ENCODE results near the gene PRR36.
"Not testable (repeated sequence)": the region's sequence is repeated elsewhere in the genome, so short reads cannot be mapped to it uniquely, and the experiment has no call there.

PRR36 gene

DNA sequence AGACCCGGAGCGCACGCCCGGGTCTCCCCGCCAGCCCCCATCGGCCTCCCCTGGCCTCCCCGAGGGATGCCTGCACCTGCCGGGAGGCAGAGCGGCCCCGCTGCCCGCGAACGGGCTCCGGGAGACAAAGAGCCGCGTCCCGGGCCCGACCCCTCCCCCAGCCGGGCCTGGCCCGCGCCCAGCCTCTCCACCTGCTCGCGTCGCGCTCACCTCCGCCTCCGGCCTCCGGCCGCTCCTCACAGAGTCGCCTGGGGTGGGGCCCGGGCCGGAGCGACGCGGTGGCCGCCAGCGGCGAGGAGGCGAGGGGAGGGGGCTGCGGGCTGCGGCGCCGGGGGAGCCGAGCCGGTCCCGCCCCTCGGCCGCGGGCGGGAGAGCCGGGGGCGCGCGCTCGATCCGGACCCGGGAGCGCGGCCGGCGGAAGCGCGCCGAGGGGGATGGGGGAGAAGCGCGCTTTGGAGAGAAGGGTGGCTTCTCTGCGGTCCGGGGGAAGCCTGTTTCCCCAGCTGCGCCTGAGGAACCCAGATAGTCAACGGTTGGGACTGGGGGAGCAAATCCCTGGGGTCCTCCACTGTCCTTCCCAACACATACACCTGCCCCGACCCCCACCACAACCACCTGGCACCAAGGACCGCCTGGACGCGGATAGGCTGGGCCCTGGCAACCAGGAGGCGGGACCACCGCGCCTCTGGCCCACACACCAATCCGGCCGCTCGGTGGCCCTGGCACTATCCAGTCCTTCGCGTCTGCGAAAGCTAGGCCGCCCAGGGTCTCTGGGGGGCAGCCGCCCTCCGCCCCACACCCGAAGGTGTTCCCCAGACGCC lies at the start of gene PRR36:
Gene PRR36 (minus strand): TSS at position 315 of the 821 bp plus-strand sequence. CDS start 701 bp downstream, outside the sequence.
- no peak for DNase-seq

DNA sequence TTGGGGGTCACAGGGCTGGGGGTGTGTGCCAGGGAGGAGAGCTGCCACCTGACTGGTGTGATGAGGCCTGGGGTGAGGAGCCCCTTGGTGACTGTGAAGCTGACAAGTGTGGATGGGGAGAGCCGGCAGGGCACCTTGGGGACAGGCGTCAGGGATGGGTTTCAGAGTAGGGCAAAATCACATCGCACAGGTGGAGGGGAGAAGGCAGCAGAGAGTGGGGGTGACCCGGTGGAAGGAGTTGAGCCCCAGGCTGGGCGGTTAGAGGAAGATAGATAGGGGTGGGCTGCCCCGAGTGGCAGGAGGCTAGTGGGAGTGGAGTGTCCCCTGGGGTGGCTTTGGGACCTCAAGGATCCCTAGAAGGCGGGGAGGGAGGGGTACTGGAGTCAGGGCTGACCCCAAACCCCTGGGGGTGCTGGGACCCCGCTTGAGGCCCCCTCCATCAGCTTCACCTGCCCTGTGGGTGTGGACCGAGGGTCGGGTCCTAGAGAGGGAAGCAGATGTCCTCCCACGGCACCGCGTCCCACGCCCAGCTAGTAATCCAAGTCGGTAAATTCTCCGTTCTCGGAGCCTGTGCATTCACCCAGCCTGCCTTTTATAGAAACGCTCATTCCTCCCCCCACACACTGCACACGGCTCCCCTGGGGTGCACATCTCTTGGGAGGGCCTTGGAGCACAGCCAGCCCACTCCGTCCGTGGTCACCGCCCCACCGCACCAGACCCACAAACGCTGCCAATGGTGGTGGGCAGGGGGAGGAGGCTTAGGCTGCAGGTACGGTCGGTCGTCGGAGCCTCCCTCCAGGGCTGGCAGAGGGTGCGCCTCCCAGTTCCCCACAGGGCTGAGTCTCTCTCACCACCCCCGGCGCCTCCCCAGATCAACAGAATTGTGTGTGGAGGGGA lies 49.4 kb upstream of the PRR36 start:
- no peak for DNase-seq

DNA sequence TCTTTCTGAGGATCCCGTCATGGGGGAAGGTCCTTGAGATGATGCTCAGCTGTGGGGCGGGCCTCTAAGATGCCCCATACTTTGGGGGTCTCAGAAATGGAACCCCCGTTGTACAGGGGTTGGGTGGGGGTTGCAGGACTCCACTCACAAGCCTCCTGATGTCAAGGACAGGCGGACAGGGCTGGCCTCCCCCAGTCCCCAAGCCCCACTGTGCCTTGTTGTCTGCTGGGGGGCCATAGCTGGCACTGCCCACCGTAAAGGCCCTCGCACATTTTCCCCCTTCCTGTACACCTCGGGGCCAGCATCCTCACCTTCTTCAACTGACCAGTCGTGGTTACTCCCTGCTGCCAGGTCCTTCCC lies 48.6 kb upstream of the PRR36 start:
- DNase-seq: no peak

DNA sequence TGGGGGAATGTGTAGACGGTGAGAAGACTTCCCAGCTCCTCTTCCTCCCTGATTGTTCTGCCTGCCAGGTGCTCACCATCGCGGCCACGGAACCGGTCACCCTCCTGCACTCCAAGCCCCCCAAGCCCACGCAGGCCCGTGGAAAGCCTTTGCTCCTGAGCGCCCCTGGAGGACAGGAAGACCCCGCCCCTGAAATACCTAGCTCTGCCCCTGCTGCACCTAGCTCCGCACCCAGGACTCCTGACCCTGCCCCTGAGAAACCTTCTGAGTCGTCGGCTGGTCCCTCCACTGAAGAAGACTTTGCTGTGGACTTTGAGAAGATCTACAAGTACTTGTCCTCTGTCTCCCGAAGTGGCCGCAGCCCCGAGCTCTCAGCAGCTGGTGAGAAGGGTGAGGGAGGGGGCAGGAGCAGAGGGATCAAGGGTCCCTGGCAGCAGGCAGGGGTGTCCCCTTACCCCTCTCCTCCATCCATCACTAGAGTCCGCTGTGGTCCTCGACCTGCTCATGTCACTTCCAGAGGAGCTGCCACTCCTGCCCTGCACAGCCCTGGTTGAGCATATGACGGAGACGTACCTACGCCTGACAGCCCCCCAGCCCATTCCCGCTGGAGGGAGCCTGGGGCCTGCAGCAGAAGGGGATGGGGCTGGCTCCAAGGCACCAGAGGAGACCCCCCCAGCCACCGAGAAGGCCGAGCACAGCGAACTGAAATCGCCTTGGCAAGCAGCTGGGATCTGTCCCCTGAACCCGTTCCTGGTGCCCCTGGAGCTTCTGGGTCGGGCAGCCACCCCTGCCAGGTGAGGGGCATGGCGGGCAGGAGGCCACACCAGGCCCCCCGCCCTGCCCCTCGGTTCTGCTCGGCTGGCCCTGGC lies 48.0 kb upstream of the PRR36 start:
- no peak for DNase-seq

DNA sequence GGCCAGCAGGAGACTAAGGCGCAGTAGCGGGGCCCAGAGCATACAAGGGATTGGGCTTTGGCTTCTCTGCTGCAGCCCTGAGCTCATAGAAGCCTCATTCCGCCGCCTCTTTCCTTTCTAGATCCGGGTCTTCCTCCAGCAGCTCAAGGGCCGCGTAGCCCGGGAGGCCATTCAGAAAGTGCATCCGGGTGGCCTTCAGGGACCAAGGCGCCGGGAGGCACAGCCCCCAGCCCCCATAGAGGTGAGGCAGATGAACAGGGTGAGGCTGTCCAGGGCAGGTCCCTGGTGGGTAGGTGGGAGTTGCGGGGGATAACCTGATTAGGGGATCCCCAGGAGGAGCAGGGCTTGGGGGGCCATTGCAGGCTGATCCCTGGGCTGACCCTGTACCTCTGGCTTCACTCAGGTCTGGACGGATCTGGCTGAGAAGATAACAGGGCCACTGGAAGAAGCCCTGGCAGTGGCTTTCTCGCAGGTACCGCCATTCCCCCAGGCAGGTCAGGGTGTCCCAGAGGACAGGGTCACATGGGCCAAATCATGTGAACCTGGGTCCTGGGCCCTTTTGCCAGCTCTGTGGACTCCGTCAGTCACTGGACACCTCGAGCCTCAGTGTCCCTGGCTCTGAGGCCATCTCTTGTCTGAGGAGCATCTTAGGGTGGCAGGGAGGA lies 47.2 kb upstream of the PRR36 start:
- no peak for DNase-seq

DNA sequence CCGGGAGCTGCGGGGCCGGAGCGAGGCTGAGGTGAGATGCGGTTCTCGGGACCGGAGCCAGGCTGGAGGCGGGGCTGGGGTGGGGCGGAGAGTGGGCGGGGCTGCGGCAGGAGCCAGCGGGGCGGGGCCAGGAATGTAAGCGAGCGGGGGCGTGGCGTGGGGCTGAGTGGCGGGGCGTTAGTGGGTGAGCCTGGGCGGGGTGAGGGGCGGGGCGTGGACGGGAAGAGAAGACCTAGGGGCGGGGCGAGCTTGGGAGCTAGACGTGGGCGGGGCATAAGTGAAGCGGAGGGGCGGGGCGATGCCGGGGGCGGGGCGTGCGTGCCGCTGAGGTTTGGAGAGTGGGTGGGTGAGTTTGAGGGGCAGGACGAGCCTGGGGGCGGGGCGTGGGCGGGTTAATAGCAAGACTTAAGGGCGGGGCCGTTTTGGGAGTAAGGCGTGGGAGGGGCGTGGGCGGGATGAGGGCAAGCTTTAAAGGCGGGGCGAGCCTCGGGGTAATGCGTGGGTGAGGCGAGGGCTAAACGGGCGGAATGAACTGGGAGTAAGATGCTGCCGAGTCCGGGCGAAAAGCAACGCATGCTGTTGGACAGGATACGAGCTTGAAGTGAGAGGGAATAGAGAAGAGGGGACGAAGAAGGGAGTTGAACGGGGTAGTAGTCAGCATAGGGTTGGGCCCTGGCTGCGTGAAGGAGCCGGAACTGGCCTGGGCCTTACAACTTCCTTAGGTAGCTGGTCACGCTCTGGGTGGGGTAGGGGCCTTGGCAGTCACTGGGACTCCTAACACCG lies 46.5 kb upstream of the PRR36 start:
- peak; percentile 96 to 100 (median 100) for DNase-seq

DNA sequence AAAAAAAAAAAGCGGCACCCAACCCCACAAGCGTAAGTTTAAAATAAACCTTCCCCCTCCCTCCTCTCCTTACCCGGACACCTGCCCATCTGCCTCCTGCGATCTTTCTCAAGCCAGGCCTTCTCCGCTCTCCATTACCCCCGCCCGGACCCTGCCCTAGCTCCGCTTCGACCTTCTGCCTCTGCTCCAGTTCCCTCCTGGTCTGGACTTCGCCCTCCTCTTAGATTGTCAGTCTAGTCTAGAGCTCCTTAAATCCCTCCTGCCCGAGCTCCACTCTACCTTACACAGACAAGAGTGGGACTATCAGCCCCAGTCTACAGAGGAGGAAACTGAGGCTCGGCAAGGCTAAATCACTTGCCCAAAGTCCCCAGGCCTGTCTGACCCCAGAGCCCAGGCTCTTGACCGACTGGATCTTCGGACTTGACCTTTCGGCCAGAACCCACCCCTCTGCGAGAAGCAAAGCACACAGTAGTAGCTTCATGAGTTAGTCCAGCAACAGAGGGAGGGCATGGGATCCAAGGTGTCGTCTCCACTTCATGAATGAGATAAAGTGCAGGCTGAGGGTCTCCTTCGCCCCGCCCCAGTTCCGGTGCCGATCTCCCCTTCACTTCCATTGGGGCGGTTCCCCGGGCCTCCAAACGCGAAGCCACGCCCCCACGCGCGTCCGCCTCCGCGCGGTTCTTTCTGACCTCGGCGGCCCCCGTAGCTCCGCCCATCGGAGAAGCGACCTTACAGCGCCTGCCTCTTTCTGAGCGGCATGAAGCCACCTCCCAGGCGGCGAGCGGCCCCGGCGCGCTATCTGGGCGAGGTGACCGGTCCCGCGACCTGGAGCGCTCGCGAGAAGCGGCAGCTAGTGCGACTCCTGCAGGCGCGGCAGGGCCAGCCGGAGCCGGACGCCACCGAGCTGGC lies 45.7 kb upstream of the PRR36 start, which contains the start of gene SNAPC2:
Gene SNAPC2 (plus strand): TSS at position 729 of the 909 bp plus-strand sequence. CDS start 29 bp downstream, at position 758.
- peak; percentile 96 to 98 (median 97) for DNase-seq

DNA sequence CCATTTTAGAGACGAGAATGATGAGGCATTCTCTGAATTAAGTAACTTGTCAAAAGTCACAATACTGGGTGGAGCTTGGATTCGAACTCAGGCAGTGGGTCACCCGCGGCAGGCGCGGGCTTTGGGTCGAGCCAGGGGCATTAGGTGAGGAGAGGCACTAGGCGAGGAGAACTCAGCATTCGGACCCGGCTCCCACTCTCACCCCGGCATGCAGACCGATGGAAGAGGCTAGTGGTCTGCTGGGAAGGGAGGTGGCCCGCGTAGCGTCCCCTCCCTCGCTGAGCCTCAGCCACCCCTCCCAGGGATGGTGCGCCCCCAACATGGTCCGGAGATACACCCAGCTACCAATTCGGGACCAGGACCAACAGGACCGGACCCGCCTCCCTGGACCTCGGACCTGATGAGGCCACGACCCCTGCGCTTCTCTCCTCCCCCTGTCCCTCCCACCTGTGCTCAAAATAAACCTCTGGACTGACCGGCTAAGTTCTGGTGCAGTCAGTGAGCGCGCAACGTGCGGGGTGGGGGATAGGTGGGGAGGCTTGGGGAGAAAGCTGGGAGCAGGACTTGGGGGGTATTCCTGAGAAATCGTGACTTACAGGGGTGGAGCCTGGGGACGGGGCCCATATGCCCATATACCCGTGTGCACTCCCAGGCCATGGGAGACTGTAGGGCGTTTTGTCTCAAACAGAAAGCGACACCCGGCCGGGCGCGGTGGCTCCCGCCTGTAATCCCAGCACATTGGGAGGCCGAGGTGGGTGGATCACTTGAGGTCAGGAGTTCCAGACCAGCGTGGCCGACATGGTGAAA lies 44.6 kb upstream of the PRR36 start:
- no peak for DNase-seq

DNA sequence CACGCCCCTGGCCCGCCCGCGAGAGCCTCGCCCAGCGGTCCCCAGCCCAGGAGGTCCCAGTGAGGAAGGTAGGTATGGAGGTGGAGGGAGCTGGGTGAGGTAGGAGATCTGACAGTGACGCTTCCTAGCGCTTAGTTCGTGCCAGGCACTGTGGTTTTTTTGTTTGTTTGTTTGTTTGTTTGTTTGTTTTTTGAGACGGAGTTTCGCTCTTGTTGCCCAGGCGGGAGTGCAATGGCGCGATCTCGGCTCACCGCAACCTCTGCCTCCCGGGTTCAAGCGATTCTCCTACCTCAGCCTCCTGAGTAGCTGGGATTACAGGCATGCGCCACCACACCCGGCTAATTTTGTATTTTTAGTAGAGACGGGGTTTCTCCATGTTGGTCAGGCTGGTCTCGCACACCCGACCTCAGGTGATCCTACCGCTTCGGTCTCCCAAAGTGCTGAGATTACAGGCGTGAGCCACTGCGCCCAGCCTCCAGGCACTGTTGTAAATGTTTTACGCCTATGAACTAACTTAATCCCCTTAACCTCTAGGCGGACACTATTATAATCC lies 43.9 kb upstream of the PRR36 start:
- not testable (repeated sequence) for DNase-seq

DNA sequence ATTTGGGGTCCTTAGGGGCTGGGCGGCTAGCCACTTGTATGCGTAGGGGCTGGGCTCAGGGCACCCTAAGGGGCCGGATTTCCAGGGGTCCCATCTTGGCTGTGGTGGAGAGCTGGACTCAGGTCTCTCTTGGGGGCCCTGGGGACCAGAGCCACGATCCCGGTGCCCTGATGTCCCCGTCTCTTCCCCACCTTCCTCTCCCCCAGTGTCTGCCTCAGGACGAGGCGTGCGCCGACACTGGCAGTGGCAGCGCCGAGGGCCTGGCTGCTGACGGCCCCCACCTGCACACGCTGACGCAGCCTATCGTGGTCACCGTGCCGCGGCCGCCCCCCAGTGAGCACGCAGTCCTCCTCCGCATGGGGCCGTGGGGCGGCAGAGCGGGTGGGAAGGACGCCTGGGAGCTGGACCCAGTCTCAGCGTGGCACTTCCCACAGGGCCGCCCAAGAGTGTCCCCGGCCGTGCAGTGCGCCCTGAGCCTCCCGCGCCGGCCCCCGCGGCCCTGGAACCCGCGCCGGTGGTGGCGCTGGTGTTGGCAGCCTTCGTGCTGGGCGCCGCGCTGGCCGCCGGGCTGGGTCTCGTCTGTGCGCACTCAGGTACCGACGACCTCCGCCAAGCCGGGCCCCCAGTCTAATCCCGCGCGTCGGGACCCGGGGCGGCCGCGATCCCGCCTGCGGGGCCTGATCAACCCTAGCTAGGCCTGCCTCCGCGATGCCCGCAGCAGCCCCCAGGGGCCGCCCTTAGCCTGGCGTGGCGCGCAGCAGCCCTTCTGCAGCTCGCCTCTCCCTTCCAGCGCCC lies 43.3 kb upstream of the PRR36 start:
- DNase-seq: peak; percentile 66 to 85 (median 71)

DNA sequence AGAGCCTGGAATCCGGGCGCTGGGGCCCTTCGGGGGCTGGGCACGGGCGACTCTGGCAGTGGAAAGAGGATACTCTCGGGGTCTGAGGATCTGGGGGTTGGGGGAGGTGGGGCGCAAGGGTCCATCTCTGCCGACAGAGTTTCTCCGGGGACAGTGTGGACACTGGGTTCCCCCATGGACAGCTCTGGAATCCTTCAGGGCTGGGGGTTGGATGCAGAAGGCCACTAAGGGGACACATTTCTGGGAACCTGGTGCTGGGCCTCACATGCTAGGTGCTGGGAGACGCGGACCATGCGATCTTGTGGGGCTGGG lies 42.7 kb upstream of the PRR36 start:
- no peak for DNase-seq

DNA sequence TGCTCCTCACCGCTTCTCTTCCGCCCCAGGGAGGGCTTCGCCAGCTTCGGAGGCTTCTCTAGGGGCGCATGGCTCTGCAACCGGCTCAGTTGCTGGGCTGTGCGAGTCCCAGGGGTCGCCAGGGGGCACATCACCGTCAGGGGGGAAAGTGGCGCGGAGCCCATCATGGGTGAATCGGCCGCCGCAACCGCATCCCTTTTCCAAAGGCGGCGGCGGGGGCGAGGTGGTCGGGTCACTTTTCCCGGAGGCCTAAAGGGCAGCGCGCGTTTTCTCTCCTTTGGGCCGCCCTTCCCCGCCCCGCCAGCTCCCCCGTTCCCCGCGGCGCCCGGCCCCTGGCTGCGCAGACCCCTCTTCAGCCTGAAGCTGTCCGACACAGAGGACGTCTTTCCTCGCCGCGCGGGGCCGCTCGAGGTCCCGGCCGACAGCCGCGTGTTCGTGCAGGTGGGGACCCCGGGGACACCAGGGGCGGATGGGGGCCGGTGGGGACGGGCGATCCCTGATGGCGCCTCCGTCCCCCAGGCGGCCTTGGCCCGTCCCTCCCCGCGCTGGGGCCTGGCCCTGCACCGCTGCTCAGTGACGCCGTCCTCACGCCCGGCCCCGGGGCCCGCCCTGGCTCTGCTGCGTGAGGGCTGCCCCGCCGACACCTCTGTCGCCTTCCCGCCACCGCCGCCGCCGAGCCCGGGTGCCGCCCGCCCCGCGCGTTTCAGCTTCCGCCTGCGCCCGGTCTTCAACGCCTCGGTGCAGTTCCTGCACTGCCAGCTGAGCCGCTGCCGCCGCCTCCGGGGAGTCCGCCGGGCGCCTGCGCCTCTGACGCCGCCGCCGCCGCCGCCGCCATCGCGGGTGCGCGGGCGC lies 42.1 kb upstream of the PRR36 start:
- peak; percentile 69 to 84 (median 72) for DNase-seq

DNA sequence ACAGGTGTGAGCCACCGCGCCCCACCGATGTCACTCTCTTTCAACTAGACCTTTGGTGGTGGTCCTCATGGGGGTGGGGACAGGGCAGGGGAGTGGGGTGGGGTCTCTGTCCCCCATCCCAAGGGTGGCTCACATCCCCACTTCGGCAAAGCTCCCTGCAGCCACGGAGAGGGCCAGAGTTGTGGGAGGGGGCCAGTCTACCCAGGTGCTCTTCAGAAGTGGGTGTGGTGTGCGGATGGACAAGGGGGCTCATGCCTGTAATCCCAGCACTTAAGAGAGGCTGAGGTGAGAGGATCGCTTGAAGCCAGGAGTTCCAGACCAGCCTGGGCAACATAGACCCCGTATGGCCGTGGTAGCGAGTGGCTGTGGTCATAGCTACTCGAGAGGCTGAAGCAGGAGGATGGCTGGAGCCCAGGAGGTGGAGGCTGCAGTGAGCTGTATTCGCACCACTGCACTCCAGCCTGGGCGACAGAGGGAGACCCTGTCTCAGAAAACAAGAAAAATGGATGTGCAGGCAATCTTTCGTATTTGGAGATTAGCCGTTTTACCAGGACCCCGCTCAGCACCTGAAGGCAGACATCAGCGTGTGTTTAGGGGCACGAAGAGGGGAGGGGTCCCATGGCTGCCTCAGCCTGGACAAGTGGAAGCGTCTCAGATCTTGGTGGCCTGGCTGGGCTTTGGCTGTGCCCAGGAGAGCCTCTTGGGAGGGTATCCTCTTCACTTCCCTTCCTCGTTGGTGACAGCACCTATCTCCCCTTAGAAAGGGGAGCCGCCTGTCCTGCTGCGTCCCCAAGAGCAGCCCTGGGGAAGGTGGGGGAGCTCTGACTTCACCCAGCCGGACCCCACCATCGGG lies 41.3 kb upstream of the PRR36 start:
- DNase-seq: no peak

DNA sequence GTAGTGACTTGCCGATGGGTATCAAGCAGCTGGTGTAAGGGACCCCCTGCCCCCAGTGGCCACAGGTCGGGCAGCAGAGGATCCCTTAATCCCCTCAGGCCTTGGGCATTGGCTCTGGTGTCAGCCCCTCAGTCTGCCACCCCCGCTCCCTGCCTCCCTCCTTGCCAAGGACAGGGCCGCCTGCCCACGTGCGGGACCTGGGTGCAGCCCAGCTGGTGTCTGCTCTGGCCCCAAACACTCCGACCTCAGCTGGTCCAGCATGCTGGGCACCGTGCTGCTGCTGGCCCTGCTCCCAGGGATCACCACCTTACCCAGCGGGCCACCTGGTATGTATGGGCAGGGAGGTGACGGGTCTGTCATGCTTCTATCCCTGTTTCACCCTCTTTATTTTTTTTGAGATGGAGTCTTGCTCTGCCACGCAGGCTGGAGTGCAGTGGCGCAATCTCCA lies 40.4 kb upstream of the PRR36 start, which contains the start of gene TGFBR3L:
Gene TGFBR3L (plus strand): TSS at position 233 of the 448 bp plus-strand sequence.
- no peak for DNase-seq

DNA sequence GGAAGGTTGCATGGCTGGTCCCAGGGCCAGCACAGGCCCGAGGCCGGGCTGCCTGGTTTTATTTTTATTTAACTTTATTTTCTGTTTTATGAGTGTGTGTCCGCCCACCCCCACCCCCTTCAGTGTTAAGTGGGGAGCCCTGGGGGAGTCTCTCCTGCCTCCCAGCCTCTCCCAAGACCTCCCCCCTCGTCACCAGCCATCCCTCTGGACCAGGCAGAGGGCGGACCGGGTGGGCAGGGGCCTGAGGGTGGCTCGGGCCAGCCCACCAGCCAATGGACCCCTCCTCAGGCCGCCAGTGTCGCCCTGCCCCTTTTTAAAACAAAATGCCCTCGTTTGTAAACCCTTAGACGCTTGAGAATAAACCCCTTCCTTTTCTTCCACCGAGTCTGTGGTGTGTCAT lies 39.9 kb upstream of the PRR36 start:
- no peak for DNase-seq

DNA sequence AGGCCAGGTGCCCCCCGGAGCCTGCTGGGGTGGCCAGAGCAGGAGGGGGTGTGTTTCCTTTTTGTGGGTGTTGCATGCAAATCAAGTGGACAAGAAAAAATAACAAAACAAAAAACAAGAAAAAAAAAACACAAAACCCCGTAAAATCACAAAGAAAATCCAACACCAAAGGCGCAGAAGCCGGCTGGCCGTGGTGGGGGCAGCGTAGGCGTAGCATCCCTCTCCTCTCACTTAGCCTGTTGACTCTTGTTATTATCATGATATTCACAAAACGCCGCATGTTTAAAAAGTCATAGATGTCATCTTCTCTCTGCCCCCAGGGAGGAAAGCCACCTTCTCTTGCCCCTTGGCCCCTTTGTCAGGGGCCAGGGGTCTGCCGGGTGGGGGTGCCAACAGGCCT lies 39.5 kb upstream of the PRR36 start:
- DNase-seq: no peak

Measured in suppressor macrophage treated with lipopolysaccharide for 1 hour (primary cell).